Measurements from ENCODE around the gene ZNF618. TPM values are rescaled to one million over a fixed set of nuclear protein-coding genes. Genes with fewer than 3 reads are reported as not detected.

Gene ZNF618
- total and polyA plus RNA-seq, 7 donors, result 0.92 to 8.0 (median 2.3) TPM

DNA sequence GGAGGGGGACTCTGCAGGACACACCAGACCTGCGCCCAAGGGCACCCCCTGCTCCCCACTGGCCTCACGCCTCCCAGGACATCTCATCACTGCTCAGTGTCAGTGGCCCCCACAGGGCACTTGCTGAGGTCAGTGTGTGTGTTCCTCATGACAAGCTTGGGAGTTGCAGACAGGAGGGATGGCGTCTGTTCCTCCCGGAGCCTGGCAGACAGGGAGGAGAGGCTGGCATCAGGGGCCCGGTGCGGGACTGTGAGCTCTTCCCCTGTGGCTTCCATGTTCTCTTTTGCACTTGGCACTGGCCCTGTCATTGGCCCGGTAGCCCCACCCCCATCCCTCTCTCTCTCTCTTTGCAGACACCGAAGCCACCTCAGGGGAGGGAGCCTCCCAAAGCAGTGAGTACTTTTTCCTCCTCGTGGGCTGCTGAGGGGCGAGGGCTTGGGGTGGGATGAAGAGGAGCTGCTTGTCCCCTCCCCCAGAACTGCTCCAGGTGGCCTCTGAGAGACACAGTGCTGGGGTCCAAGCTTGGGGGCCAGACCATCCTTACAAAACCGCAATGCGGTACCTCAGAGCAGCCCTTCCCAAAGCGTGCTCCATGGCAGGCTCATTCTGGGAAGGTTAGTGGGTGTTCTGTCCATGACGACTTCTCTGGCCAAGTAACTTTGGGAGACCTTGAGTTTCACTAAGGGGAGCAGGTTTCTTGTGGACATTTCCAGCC, 126.3 kb downstream of the ZNF618 start:
- no peaks in the 10 kb centered on the region for H3K27me3 ChIP-seq
- WGBS, 2 donors, result 94 to 95% methylated on average over 14 of the region's 14 CpGs
- TF ChIP-seq EP300 (IDR thresholded peaks at IDR 0.05) (no peak), POLR2AphosphoS5 (IDR thresholded peaks at IDR 0.05) (no peak), POLR2A (IDR thresholded peaks at IDR 0.05) (no peak)
- TF ChIP-seq, protein P1, sequence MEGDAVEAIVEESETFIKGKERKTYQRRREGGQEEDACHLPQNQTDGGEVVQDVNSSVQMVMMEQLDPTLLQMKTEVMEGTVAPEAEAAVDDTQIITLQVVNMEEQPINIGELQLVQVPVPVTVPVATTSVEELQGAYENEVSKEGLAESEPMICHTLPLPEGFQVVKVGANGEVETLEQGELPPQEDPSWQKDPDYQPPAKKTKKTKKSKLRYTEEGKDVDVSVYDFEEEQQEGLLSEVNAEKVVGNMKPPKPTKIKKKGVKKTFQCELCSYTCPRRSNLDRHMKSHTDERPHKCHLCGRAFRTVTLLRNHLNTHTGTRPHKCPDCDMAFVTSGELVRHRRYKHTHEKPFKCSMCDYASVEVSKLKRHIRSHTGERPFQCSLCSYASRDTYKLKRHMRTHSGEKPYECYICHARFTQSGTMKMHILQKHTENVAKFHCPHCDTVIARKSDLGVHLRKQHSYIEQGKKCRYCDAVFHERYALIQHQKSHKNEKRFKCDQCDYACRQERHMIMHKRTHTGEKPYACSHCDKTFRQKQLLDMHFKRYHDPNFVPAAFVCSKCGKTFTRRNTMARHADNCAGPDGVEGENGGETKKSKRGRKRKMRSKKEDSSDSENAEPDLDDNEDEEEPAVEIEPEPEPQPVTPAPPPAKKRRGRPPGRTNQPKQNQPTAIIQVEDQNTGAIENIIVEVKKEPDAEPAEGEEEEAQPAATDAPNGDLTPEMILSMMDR (IDR thresholded peaks at IDR 0.05), result no peak
- peaks cover 0 to 6% (median 0%) of the 10 kb centered on the region in 4 donors for H3K36me3 ChIP-seq
- H3K9me3 ChIP-seq, result no peaks in the 10 kb centered on the region
- intact Hi-C loops (cut with DNase I), result no loop called here
- H3K4me1 ChIP-seq, result peaks cover 0 to 6% (median 2%) of the 10 kb centered on the region in 4 donors
- DNase-seq, result peak; percentile 57
- H3K27ac ChIP-seq, result no peak overlapping the region
- H3K4me3 ChIP-seq, result no peak overlapping the region

DNA sequence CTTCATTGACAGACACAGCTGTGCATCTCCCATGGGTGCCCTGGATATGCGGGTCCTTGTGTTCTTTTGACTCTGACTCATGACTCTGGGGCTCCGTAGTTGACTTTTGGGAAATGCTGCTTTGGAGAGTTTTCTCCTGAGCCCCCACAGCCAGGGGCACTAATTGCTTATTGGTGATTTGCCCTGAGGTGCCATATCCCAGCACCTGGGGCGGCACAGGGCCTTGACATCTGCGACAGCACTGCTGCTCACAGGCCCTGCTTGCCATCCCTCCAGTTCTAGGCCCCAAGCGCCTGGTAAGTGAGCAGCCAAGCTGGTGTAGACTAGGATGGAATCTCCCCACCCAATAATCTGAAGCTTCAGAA, 126.9 kb downstream of the ZNF618 start:
- WGBS, 2 donors, result 95% methylated on average over 5 of the region's 5 CpGs
- no peaks in the 10 kb centered on the region for H3K27me3 ChIP-seq
- intact Hi-C loops (cut with DNase I), result no loop called here
- H3K4me3 ChIP-seq, result no peak overlapping the region
- TF ChIP-seq POLR2A (IDR thresholded peaks at IDR 0.05) (no peak), EP300 (IDR thresholded peaks at IDR 0.05) (no peak), POLR2AphosphoS5 (IDR thresholded peaks at IDR 0.05) (no peak)
- TF ChIP-seq, protein P1 (IDR thresholded peaks at IDR 0.05), result no peak
- no peak overlapping the region for H3K27ac ChIP-seq
- DNase-seq, result peak; percentile 42
- peaks cover 0 to 6% (median 2%) of the 10 kb centered on the region in 4 donors for H3K4me1 ChIP-seq
- peaks cover 0 to 6% (median 0%) of the 10 kb centered on the region in 4 donors for H3K36me3 ChIP-seq
- no peaks in the 10 kb centered on the region for H3K9me3 ChIP-seq

DNA sequence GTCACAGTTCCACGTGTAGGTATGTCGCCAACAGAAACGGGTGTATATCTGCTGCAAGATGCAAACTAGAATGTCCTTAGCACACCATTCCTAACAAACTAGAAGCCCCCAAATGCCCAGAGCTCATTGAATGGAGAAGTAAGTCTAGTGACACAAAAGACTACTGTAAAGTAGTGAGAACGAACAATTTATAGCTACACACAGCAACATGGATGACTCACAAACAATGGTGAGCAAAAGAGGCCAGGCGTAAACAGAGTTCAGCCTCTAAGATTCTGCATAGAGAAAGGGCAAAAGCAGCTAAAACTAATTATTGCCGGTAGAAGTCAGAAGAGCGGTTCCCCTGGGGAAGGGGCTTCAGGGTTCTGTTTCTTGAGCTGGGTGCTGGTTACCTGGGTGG, 127.2 kb downstream of the ZNF618 start:
- intact Hi-C loops (cut with DNase I), result no loop called here
- Histone ChIP-seq H3K4me3 (no peak overlapping the region), H3K27me3 (no peaks in the 10 kb centered on the region), H3K4me1 (peaks cover 0 to 6% (median 2%) of the 10 kb centered on the region in 4 donors), H3K9me3 (no peaks in the 10 kb centered on the region), H3K36me3 (peaks cover 0 to 7% (median 0%) of the 10 kb centered on the region in 4 donors), H3K27ac (peak overlapping the region in 1 of 4 donors; percentile 11)
- no peak for DNase-seq
- TF ChIP-seq, protein P1 (IDR thresholded peaks at IDR 0.05), result no peak
- TF ChIP-seq EP300 (IDR thresholded peaks at IDR 0.05) (no peak), POLR2AphosphoS5 (IDR thresholded peaks at IDR 0.05) (no peak), POLR2A (IDR thresholded peaks at IDR 0.05) (no peak)
- 83 to 91% methylated on average over 7 of the region's 7 CpGs for WGBS, 2 donors

DNA sequence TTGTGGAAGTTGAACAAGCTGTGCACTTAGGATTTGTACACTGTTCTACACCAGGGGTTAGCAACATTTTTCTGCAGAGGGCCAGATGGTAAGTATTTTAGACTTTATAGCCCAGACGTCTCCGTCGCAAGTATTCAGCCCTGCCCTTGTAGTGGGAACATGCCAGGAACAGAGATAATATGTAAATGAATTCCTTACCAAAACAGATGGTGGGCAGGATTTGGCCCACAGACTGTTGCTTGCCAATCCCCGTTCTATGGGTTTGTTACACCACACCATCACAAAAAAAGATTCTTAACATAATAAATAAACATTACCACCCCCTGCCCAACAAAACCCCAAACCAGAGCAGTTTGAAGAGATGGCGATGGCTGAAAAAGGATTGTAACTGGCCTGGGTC, 127.6 kb downstream of the ZNF618 start:
- WGBS, 2 donors, result 44 to 61% methylated on average over 5 of the region's 5 CpGs
- TF ChIP-seq EP300 (IDR thresholded peaks at IDR 0.05), result no peak
- TF ChIP-seq, protein P1 (IDR thresholded peaks at IDR 0.05), result no peak
- no peak for TF ChIP-seq POLR2A (IDR thresholded peaks at IDR 0.05)
- TF ChIP-seq POLR2AphosphoS5 (IDR thresholded peaks at IDR 0.05), result no peak
- intact Hi-C loops (cut with DNase I), result no loop called here
- Histone ChIP-seq H3K27ac (peak overlapping the region in 2 of 4 donors; percentile 11 to 26), H3K27me3 (no peaks in the 10 kb centered on the region), H3K36me3 (peaks cover 0 to 10% (median 0%) of the 10 kb centered on the region in 4 donors), H3K9me3 (no peaks in the 10 kb centered on the region), H3K4me1 (peaks cover 0 to 6% (median 2%) of the 10 kb centered on the region in 4 donors), H3K4me3 (no peak overlapping the region)
- no peak for DNase-seq
